ENCODE data around the gene SLC33A1. TPM values are rescaled to one million over a fixed set of nuclear protein-coding genes. Genes with fewer than 3 reads are reported as not detected.

Gene SLC33A1
- total RNA-seq, 1 experiment from 2014 or later = 27.7 TPM

DNA sequence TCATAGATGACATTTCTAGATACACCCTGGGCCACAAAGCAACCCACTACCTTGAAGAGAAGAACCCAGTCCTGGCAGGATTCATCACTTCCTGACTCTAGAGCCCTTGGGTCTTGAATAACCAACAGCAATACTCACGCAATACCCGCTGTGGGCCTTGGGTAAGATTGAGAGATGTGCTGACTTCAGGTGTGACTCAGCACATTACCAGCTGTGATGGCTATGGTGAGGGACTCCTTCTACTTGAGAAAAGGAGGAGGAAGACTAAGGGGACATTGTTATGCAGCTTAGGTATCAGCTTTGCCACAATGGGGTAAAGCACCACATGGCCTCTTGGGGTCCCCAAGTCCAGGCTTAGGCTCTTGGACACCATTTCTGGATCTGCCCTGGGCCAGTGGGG is 63.0 kb downstream of the SLC33A1 start:
- no peak overlapping the region for H3K4me3 ChIP-seq
- no peak overlapping the region for H3K27ac ChIP-seq
- no peaks in the 10 kb centered on the region for H3K4me1 ChIP-seq (replicated peaks)
- no peaks in the 10 kb centered on the region for H3K36me3 ChIP-seq
- H3K27me3 ChIP-seq (replicated peaks) = no peaks in the 10 kb centered on the region
- H3K9me3 ChIP-seq (replicated peaks) = no peaks in the 10 kb centered on the region
- no peak for DNase-seq (ENCODE audit: low read depth in 1 of 2, low spot score in 2 of 2)

DNA sequence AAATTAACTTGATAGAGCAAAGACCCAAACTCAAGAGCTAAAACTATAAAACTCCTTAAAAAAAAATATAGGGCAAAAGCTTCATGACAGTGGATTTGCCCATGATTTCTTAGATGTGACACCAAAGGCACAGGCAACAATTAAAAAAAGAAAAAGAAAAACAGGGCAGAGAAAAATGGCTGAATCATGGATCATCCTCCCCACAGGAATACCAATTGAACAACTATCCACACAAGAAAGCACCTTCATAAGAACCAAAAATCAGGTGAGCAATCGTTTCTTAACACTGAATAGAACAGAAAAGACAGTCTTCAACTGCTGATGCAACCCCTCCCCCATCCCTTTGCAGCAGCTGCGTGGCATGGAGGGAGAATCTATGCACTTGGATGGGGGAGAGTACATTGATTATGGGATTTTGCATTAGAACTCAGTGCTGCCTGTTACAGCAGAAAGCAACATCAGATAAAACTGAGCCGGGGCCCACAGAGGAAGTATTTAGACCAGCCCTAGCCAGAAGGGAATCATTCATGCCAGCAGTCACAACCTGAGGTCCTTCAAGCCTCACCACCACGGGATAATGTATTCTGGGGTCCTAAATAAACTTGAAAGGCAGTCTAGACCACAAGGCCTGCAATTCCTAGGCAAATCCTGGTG is 63.8 kb downstream of the SLC33A1 start:
- Histone ChIP-seq H3K4me1 (replicated peaks) (no peaks in the 10 kb centered on the region), H3K9me3 (replicated peaks) (no peaks in the 10 kb centered on the region), H3K27me3 (replicated peaks) (no peaks in the 10 kb centered on the region), H3K27ac (no peak overlapping the region), H3K36me3 (no peaks in the 10 kb centered on the region), H3K4me3 (no peak overlapping the region)
- no peak for DNase-seq (ENCODE audit: low read depth in 1 of 2, low spot score in 2 of 2)

DNA sequence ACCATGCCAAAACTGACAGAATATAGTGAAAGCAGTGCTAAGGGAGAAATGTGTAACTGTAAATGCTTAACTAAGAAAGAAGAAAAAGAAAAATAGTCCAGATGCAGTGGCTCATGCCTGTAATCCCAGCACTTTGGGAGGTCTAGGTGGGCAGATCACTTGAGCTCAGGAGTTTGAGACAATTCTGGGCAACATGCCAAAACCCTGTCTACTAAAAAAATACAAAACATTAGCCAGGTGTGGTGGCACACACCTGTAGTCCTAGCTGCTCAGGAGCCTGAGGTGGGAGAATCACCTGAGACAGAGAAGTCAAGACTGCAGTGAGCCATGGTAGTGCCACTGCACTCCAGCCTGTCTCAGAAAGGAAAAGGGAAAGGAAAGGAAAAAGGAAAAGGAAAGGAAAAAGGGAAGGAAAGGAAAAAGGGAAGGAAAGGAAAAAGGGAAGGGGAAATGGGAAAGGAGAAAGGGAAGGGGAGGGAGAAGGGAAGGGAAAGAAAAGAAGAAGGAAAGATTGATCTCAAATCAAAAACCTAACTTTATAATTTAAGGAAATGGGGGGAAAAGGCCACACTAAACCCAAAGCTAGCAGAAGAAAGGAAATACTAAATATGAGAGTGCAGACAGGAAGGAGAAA is 68.4 kb downstream of the SLC33A1 start:
- Histone ChIP-seq H3K27ac (no peak overlapping the region), H3K36me3 (no peaks in the 10 kb centered on the region), H3K4me1 (replicated peaks) (no peaks in the 10 kb centered on the region), H3K9me3 (replicated peaks) (peaks cover 4% of the 10 kb centered on the region; the same call in 1 of the 2 replicates), H3K27me3 (replicated peaks) (no peaks in the 10 kb centered on the region), H3K4me3 (no peak overlapping the region)
- DNase-seq (ENCODE audit: low read depth in 1 of 2, low spot score in 2 of 2) = no peak

DNA sequence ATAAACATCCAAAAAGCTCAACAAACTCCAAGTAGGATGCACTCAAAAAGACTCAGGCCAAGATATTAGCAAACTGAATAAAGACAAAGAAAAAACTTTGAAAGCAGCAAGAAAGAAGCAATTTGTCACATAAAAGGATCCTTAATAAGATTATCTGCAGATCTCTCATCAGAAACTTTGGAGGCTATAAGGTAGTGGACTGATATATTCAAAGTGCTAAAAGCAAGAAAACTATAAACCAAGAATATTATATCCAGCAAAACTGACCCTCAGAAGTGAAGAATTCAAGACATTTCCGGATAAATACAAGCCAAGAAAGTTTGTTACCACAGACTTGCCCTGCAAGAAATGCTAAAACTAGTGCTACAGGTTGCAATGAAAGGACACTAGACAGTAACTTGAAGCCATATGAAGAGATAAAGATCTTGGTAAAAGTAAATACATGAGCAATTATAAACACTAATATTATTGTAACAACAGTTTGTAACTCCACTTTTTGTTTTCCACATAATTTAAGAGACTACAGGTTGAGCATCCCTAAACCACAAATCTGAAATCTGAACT is 71.8 kb downstream of the SLC33A1 start:
- no peak for DNase-seq (ENCODE audit: low read depth in 1 of 2, low spot score in 2 of 2)
- H3K36me3 ChIP-seq = no peaks in the 10 kb centered on the region
- no peak overlapping the region for H3K27ac ChIP-seq
- H3K9me3 ChIP-seq (replicated peaks) = peaks cover 4% of the 10 kb centered on the region; the same call in 1 of the 2 replicates
- H3K4me1 ChIP-seq (replicated peaks) = peaks cover 5% of the 10 kb centered on the region; the same call in 1 of the 2 replicates
- no peaks in the 10 kb centered on the region for H3K27me3 ChIP-seq (replicated peaks)
- no peak overlapping the region for H3K4me3 ChIP-seq

DNA sequence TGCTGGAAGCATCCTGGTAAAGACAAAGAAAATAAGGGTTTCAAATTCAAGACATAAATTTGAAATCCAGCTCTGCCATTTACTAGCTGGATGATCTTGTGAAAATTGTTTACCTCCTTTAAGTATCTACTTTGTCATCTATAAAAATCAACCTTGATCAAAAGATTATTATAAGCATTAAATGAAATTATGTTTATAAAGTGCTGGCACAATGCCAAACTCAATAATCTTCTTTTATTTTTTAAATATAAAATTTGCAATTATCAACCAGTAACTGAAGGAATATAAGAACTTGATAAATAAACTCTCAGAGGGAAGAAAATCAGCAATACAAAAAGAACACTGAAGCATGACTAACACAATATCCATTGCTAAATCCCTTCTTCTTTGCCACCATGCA is 73.9 kb downstream of the SLC33A1 start:
- Histone ChIP-seq H3K4me3 (no peak overlapping the region), H3K9me3 (replicated peaks) (peaks cover 4% of the 10 kb centered on the region; the same call in 1 of the 2 replicates), H3K36me3 (no peaks in the 10 kb centered on the region), H3K27ac (no peak overlapping the region), H3K4me1 (replicated peaks) (peaks cover 5% of the 10 kb centered on the region; the same call in 1 of the 2 replicates), H3K27me3 (replicated peaks) (no peaks in the 10 kb centered on the region)
- DNase-seq (ENCODE audit: low read depth in 1 of 2, low spot score in 2 of 2) = no peak

DNA sequence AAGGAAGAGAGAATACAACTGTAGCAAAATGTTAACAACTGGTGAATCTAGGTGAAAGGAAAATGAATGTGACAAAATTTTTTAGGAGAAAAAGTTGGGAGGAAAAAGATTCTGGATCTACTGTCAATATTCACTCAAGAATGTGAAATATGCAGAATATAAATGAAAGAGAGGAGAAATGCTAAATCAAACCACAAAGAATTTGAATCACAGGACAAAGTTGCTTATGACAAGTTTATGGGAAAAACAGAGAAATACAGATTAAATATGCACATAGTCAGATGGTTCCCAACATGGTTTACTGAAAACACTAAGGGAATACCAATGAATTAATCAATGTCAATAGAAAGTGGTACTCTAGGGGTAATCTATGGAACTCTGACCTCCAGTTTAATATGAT is 75.8 kb downstream of the SLC33A1 start:
- no peak overlapping the region for H3K4me3 ChIP-seq
- no peaks in the 10 kb centered on the region for H3K27me3 ChIP-seq (replicated peaks)
- peak in 1 of 2 experiments; percentile 4 for DNase-seq (ENCODE audit: low read depth in 1 of 2, low spot score in 2 of 2)
- H3K9me3 ChIP-seq (replicated peaks) = peaks cover 4% of the 10 kb centered on the region; the same call in 1 of the 2 replicates
- H3K27ac ChIP-seq = no peak overlapping the region
- peaks cover 5% of the 10 kb centered on the region; the same call in 1 of the 2 replicates for H3K4me1 ChIP-seq (replicated peaks)
- H3K36me3 ChIP-seq = no peaks in the 10 kb centered on the region

DNA sequence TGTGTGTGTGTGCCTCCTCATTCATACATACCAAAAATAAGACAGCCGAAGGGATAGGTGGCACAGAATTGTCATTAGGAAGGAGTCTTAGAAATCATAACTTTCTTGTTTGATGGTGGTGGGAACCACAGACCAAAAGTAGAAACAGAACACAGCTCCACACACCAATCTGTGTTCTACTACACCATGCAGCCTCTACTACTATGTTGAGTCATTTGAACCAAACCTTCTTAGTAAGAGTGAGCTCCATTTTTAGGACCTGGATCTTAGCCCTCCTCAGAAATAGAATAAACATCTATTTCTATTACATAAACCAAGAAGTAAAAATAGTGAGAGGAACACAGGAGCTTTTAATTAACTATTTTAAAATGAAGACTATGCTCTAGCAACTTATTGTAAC is 81.4 kb downstream of the SLC33A1 start:
- Histone ChIP-seq H3K27me3 (replicated peaks) (no peaks in the 10 kb centered on the region), H3K27ac (no peak overlapping the region), H3K4me3 (no peak overlapping the region), H3K9me3 (replicated peaks) (no peaks in the 10 kb centered on the region), H3K36me3 (no peaks in the 10 kb centered on the region), H3K4me1 (replicated peaks) (no peaks in the 10 kb centered on the region)
- DNase-seq (ENCODE audit: low read depth in 1 of 2, low spot score in 2 of 2) = no peak

DNA sequence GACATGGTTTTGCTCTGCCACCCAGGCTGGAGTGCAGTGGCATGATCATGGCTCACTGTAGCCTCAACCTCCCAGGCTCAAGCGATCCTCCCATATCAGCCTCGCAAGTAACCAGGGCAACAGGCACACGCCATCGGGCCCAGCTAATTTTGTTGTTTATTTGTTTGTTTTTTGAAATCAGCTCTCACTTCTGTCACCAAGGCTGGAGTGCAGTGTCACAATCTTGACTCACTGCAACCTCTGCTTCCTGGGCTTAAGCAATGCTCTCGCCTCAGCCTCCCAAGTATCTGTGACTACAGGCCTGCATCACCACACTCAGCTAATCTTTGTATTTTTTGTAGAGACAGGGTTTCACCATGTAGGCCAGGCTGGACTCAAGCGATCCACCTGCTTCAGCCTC is 83.1 kb downstream of the SLC33A1 start:
- no peak for DNase-seq (ENCODE audit: low read depth in 1 of 2, low spot score in 2 of 2)
- Histone ChIP-seq H3K9me3 (replicated peaks) (no peaks in the 10 kb centered on the region), H3K27ac (no peak overlapping the region), H3K4me1 (replicated peaks) (no peaks in the 10 kb centered on the region), H3K36me3 (no peaks in the 10 kb centered on the region), H3K27me3 (replicated peaks) (no peaks in the 10 kb centered on the region), H3K4me3 (no peak overlapping the region)

Other genes with a start within 250 kb of the SLC33A1 start
- gene PLCH1, start 109.4 kb downstream of the SLC33A1 start, total RNA-seq (2014; rRNA removed; shearing (Covaris generic)) = 0.13 and 0.28 TPM in 2 replicates
- gene C3orf33, start 48.1 kb downstream of the SLC33A1 start, total RNA-seq (2014; rRNA removed; shearing (Covaris generic)) = 2.1 and 4.5 TPM in 2 replicates
- 79.4 and 80.2 TPM in 2 replicates for gene GMPS, start 16.2 kb upstream of the SLC33A1 start, total RNA-seq (2014; rRNA removed; shearing (Covaris generic))